Neuronal stem cell (in vitro differentiated cells): ENCODE measurements around the gene JPT1.

ENCODE experiments used
- DNase-seq: peaks from one replicate; pipeline ENCODE4 v3.0.0-alpha.2; 2013; ENCODE audit warnings: low spot score
- H2AFZ ChIP-seq: one replicate; pipeline ENCODE4 v1.6.1; 2013; ENCODE audit warnings: mild to moderate bottlenecking, low read length, inconsistent platforms
- H2AK5ac ChIP-seq: 2 replicates; pipeline ENCODE4 v1.6.1; 2013; ENCODE audit warnings: low read depth, mild to moderate bottlenecking, inconsistent platforms, low read length, moderate library complexity, mixed read lengths
- H2BK120ac ChIP-seq: 2 replicates; pipeline ENCODE4 v1.6.1; 2013; ENCODE audit warnings: low read depth, mild to moderate bottlenecking, inconsistent platforms, low read length, moderate library complexity, mixed read lengths
- H2BK12ac ChIP-seq: one replicate; pipeline ENCODE4 v1.6.1; 2013; ENCODE audit warnings: low read length, inconsistent platforms
- H2BK15ac ChIP-seq: 2 replicates; pipeline ENCODE4 v1.6.1; 2013; ENCODE audit warnings: mild to moderate bottlenecking, low read length, inconsistent platforms, mixed read lengths
- H2BK5ac ChIP-seq: one replicate; pipeline ENCODE4 v1.6.1; 2013; ENCODE audit warnings: inconsistent platforms, mild to moderate bottlenecking, low read length, moderate library complexity
- H3K14ac ChIP-seq: one replicate; pipeline ENCODE4 v1.6.1; 2013; ENCODE audit warnings: low read length, inconsistent platforms
- H3K18ac ChIP-seq: 2 replicates; pipeline ENCODE4 v1.6.1; 2013; ENCODE audit warnings: low read length, inconsistent platforms
- H3K23ac ChIP-seq: 2 replicates; pipeline ENCODE4 v1.6.1; 2013; ENCODE audit warnings: low read depth, mild to moderate bottlenecking, mixed read lengths, low read length, inconsistent platforms; ENCODE audit not compliant: poor library complexity
- H3K27ac ChIP-seq: replicated peaks from 3 replicates; pipeline ENCODE4 v1.5.1; 2013; ENCODE audit warnings: low read length, inconsistent platforms
- H3K27me3 ChIP-seq, 3 experiments: 2 replicates each; pipeline ENCODE4 v1.6.1; 2013; ENCODE audit warnings: low read length in 3 of 3, mild to moderate bottlenecking in 2 of 3, inconsistent platforms in 1 of 3, low read depth in 1 of 3, mixed read lengths in 1 of 3, moderate library complexity in 1 of 3; ENCODE audit not compliant: control insufficient read depth in 3 of 3, insufficient read depth in 3 of 3
- H3K36me3 ChIP-seq, 2 donors: replicated peaks in 1 of 2; 2 replicates each; pipeline ENCODE4 v1.6.1; 2013; ENCODE audit warnings: low read length in 2 of 2; ENCODE audit not compliant: control insufficient read depth in 2 of 2, insufficient read depth in 2 of 2
- H3K4ac ChIP-seq: 2 replicates; pipeline ENCODE4 v1.6.1; 2013; ENCODE audit warnings: inconsistent platforms, mild to moderate bottlenecking, low read length, moderate library complexity
- H3K4me1 ChIP-seq, 2 donors: 1 replicate in 1 of 2; 2 replicates in 1 of 2; pipeline ENCODE4 v1.6.1; 2013; ENCODE audit warnings: low read length in 2 of 2, low read depth in 1 of 2; ENCODE audit not compliant: control insufficient read depth in 2 of 2, insufficient read depth in 1 of 2
- H3K4me2 ChIP-seq: one replicate; pipeline ENCODE4 v1.6.1; 2013; ENCODE audit warnings: mild to moderate bottlenecking, low read length, inconsistent platforms; ENCODE audit not compliant: insufficient read depth, poor library complexity, severe bottlenecking
- H3K4me3 ChIP-seq, 2 donors: 2 replicates each; pipeline ENCODE4 v1.5.1; 2013; ENCODE audit warnings: low read length in 2 of 2, mild to moderate bottlenecking in 2 of 2, inconsistent platforms in 1 of 2, moderate library complexity in 1 of 2
- H3K79me1 ChIP-seq: one replicate; pipeline ENCODE4 v1.6.1; 2013; ENCODE audit warnings: low read depth, mild to moderate bottlenecking, inconsistent platforms, low read length, moderate library complexity
- H3K9ac ChIP-seq: one replicate; pipeline ENCODE4 v1.6.1; 2013; ENCODE audit warnings: mild to moderate bottlenecking, low read depth, low read length, inconsistent platforms; ENCODE audit not compliant: poor library complexity
- H3K9me3 ChIP-seq, 2 donors: replicated peaks in 1 of 2; 2 replicates each; pipeline versions ENCODE3 to v1.6.1; 2013; ENCODE audit warnings: low read length in 2 of 2, mild to moderate bottlenecking in 2 of 2, inconsistent platforms in 1 of 2, low read depth in 1 of 2, mixed read lengths in 1 of 2, moderate library complexity in 1 of 2; ENCODE audit not compliant: control insufficient read depth in 2 of 2, insufficient read depth in 1 of 2
- H4K8ac ChIP-seq: one replicate; pipeline ENCODE4 v1.6.1; 2013; ENCODE audit warnings: low read depth, mild to moderate bottlenecking, inconsistent platforms, low read length, moderate library complexity
- H4K91ac ChIP-seq: one replicate; pipeline ENCODE4 v1.6.1; 2013; ENCODE audit warnings: low read length, low read depth, mild to moderate bottlenecking, inconsistent platforms; ENCODE audit not compliant: poor library complexity
- WGBS, 2 donors: extraction: QIAGEN DNeasy Blood & Tissue Kit; methylation state at CpG; one replicate each; pipeline ENCODE4 v1.1.7; 2013; ENCODE audit warnings: missing lambda C conversion rate in 2 of 2, mixed read lengths in 1 of 2; ENCODE audit not compliant: insufficient read length in 2 of 2, insufficient replicate concordance in 1 of 2; ENCODE audit errors: extremely low coverage in 2 of 2; 5-methylcytosine and 5-hydroxymethylcytosine counted together

JPT1 gene

GRCh38 chr17:75124819-75125162 is 29.5 kb downstream of the JPT1 start:
- no peaks in the 10 kb centered on the region for H3K4me1 ChIP-seq
- no peak overlapping the region for H2BK5ac ChIP-seq
- H3K27ac ChIP-seq = no peak overlapping the region
- no peaks in the 10 kb centered on the region for H3K9me3 ChIP-seq
- no peak for DNase-seq
- H2BK12ac ChIP-seq = no peak overlapping the region
- H2BK15ac ChIP-seq = no peak overlapping the region
- H2AK5ac ChIP-seq = peak overlapping the region; percentile 63
- H3K27me3 ChIP-seq = no peaks in the 10 kb centered on the region
- H3K4ac ChIP-seq = no peak overlapping the region
- WGBS, 2 donors = no CpG with 5 or more reads among the region's 4 CpGs
- H4K91ac ChIP-seq = no peak overlapping the region
- peak overlapping the region; percentile 95 for H3K23ac ChIP-seq
- peaks cover 3% of the 10 kb centered on the region for H3K79me1 ChIP-seq
- H3K36me3 ChIP-seq = peaks cover 14 to 30% of the 10 kb centered on the region in 2 donors
- H4K8ac ChIP-seq = no peak overlapping the region
- H2BK120ac ChIP-seq = no peak overlapping the region
- no peak overlapping the region for H2AFZ ChIP-seq
- no peak overlapping the region for H3K9ac ChIP-seq
- H3K18ac ChIP-seq = no peak overlapping the region
- H3K4me3 ChIP-seq = no peak overlapping the region
- H3K4me2 ChIP-seq = no peak overlapping the region
- no peak overlapping the region for H3K14ac ChIP-seq

- H3K18ac ChIP-seq = no peak overlapping the region
- no peak overlapping the region for H3K4me2 ChIP-seq
- H3K4ac ChIP-seq = no peak overlapping the region
- no peak overlapping the region for H2BK120ac ChIP-seq
- peak overlapping the region; percentile 63 for H2AK5ac ChIP-seq
- peaks cover 9 to 27% of the 10 kb centered on the region in 2 donors for H3K36me3 ChIP-seq
- no peaks in the 10 kb centered on the region for H3K27me3 ChIP-seq
- no peak overlapping the region for H2BK12ac ChIP-seq
- WGBS, 2 donors = no CpG with 5 or more reads among the region's 19 CpGs
- H2BK15ac ChIP-seq = no peak overlapping the region
- peak overlapping the region; percentile 13 for H2BK5ac ChIP-seq
- no peaks in the 10 kb centered on the region for H3K4me1 ChIP-seq
- peak overlapping the region; percentile 48 for H4K8ac ChIP-seq
- H4K91ac ChIP-seq = no peak overlapping the region
- DNase-seq = no peak
- H3K14ac ChIP-seq = no peak overlapping the region
- H3K27ac ChIP-seq = no peak overlapping the region
- no peak overlapping the region for H3K4me3 ChIP-seq
- no peaks in the 10 kb centered on the region for H3K9me3 ChIP-seq
- H3K23ac ChIP-seq = peak overlapping the region; percentile 95
- H3K9ac ChIP-seq = no peak overlapping the region
- no peak overlapping the region for H2AFZ ChIP-seq
- no peaks in the 10 kb centered on the region for H3K79me1 ChIP-seq
These were observed 30.1 kb downstream of the JPT1 start for GRCh38 chr17:75124041-75124818.

GRCh38 chr17:75118307-75118706 is 36.0 kb downstream of the JPT1 start:
- no peak overlapping the region for H3K9ac ChIP-seq
- H3K9me3 ChIP-seq = no peaks in the 10 kb centered on the region
- no peak overlapping the region for H3K14ac ChIP-seq
- H2BK120ac ChIP-seq = no peak overlapping the region
- H3K4me3 ChIP-seq = no peak overlapping the region
- no peak overlapping the region for H2BK15ac ChIP-seq
- no peaks in the 10 kb centered on the region for H3K27me3 ChIP-seq
- H3K4ac ChIP-seq = no peak overlapping the region
- H2AFZ ChIP-seq = no peak overlapping the region
- no peak overlapping the region for H2AK5ac ChIP-seq
- H3K27ac ChIP-seq = no peak overlapping the region
- no peak overlapping the region for H3K23ac ChIP-seq
- no peak overlapping the region for H3K18ac ChIP-seq
- DNase-seq = no peak
- no CpG with 5 or more reads among the region's 14 CpGs for WGBS, 2 donors
- no peak overlapping the region for H2BK5ac ChIP-seq
- H3K4me2 ChIP-seq = no peak overlapping the region
- H4K8ac ChIP-seq = no peak overlapping the region
- peaks cover 6 to 41% of the 10 kb centered on the region in 2 donors for H3K36me3 ChIP-seq
- H3K79me1 ChIP-seq = no peaks in the 10 kb centered on the region
- H4K91ac ChIP-seq = no peak overlapping the region
- H2BK12ac ChIP-seq = no peak overlapping the region
- no peaks in the 10 kb centered on the region for H3K4me1 ChIP-seq

- Histone ChIP-seq H3K79me1 (no peaks in the 10 kb centered on the region), H4K91ac (no peak overlapping the region), H3K9ac (no peak overlapping the region), H4K8ac (no peak overlapping the region), H2AK5ac (no peak overlapping the region), H3K36me3 (peaks cover 8 to 46% of the 10 kb centered on the region in 2 donors), H3K23ac (no peak overlapping the region), H3K27me3 (no peaks in the 10 kb centered on the region), H3K9me3 (no peaks in the 10 kb centered on the region), H3K4ac (no peak overlapping the region), H2BK15ac (no peak overlapping the region), H3K4me3 (no peak overlapping the region), H3K4me1 (no peaks in the 10 kb centered on the region), H2BK120ac (no peak overlapping the region), H3K4me2 (no peak overlapping the region), H3K18ac (no peak overlapping the region), H2BK5ac (no peak overlapping the region), H2AFZ (no peak overlapping the region), H3K14ac (no peak overlapping the region), H3K27ac (no peak overlapping the region), H2BK12ac (no peak overlapping the region)
- DNase-seq = no peak
- WGBS, 2 donors = no CpG with 5 or more reads among the region's 9 CpGs
These were observed 37.6 kb downstream of the JPT1 start for GRCh38 chr17:75116737-75117136.
